H1 (cell line): ENCODE data around the gene PIK3R1. TPM values are rescaled to one million over a fixed set of nuclear protein-coding genes. Genes with fewer than 3 reads are reported as not detected.

Experiments used
- ATF2 ChIP-seq: IDR thresholded peaks from 2 replicates; pipeline ENCODE4 v1.6.1; 2012; ENCODE audit warnings: low read length, inconsistent platforms
- CHD7 ChIP-seq: fragments of 300-600 bp; sonication (generic); IDR thresholded peaks from 2 replicates; pipeline ENCODE4 v1.7.1; 2012; ENCODE audit warnings: low read length, moderate library complexity, mild to moderate bottlenecking, inconsistent platforms; ENCODE audit not compliant: insufficient replicate concordance
- RXRA ChIP-seq: IDR thresholded peaks from 2 replicates; pipeline ENCODE4 v1.6.1; 2011; ENCODE audit warnings: low read depth, mild to moderate bottlenecking, low read length, moderate library complexity; ENCODE audit not compliant: insufficient read depth
- SP1 ChIP-seq: IDR thresholded peaks from 2 replicates; pipeline ENCODE4 v1.6.1; 2011; ENCODE audit warnings: low read depth, low read length
- TBP ChIP-seq: IDR thresholded peaks from 2 replicates; pipeline ENCODE4 v1.6.1; 2011; ENCODE audit warnings: low read depth, low read length, improper control_type of control experiment
- TEAD4 ChIP-seq: IDR thresholded peaks from 2 replicates; pipeline ENCODE4 v1.6.1; 2012; ENCODE audit warnings: low read depth, low read length, inconsistent platforms, mixed read lengths
- polyA plus RNA-seq, 7 experiments: library from polyadenylated mRNA; depleted of rRNA in 3 of 7; stranded (reverse) in 5 of 7; unstranded in 2 of 7; fragments of >200 nt in 5 of 7; fragments of 200-250 nt in 2 of 7; gene quantifications; 1 replicate in 5 of 7; 2 replicates in 1 of 7; 4 replicates in 1 of 7; pipeline versions ENCODE4 v1.2.1 to v1.2.3, GENCODE V29; 2011 to 2013; ENCODE audit warnings: missing spikeins in 2 of 7, mixed read lengths in 2 of 7
- total RNA-seq: library from RNA; stranded (reverse); fragmentation: NEBNext Ultra II Directional; extraction: Animal tissue kit (Norgen Biotek cat#: 25700); gene quantifications from 2 replicates; pipeline ENCODE4 v1.2.1, GENCODE V29; 2021

Gene PIK3R1
- total and polyA plus RNA-seq, 2 of the 8 experiments (the other 6 are each of a cell fraction or from before 2014, with no cell fraction given): 2.3 to 13.7 TPM

- TF ChIP-seq ATF2: no peak
- no peak for TF ChIP-seq RXRA
- no peak for TF ChIP-seq TEAD4
- no peak for TF ChIP-seq CHD7
- TF ChIP-seq TBP: no peak
- no peak for TF ChIP-seq SP1
Measured at GRCh38 chr5:68274847-68275651, 59.5 kb downstream of the PIK3R1 start (continued).
